GM04504 (cell line): ENCODE data around the gene COX6A1.
"Not testable (repeated sequence)": the region's sequence is repeated elsewhere in the genome, so short reads cannot be mapped to it uniquely, and the experiment has no call there.

Source experiments
- DNase-seq: peaks from one replicate; pipeline ENCODE4 v3.0.0-alpha.2; 2012; ENCODE audit warnings: low read depth

COX6A1 gene

DNA sequence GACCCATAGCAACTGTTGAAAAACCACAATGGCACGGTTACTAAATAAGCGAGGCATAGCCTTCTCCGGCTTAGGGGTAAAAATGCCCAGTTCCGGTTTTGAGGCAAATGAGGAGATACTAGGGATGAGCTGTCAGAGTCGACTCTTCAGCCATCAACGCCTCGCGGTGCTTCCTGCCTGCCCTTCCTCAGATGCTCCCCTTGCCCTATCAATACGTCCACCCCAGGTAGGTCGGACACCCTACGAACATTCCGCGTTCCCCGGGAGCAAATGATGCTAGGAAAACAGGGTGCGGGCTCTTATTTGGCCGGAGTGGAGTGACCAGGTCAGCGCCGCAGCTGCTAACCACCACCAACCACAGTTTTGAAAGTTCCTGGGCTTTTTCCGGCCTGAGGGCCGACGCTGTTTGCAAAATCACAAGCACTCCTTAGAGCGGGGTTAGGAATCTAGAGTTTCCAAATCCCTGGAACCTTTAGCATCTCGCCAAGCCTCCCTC, 30.5 kb downstream of the COX6A1 start:
- DNase-seq, result no peak

DNA sequence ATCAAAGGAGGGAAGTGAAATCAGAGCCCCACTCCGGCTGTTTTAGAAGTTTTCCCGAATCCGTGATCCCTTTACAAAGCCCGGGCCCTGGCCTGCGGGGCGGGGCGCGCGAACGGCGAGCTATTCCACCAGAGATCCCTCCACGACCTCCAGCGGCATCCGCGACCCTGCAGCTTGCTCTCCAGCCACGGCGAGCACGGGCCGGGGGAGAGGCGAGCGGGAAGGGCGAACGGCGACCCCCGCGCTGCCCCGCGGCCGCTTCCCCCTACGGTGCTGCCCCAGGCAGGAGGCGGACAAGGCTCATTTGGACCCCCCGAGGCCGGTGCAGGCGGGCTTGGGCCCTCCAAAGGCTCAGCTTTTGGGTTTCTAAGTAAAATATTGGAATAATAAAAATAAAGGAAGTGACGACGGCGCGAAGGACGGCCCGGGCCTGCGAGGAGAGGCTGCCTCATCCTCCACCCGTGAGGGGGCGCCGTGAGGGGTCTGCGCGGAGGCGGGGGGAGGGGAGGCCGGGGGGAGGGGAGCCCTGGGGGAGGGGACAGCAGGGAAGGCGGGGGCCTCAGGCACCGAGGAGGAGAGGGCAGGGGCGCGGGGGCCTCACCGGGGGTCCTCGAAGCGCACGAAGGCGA, 31.0 kb downstream of the COX6A1 start:
- DNase-seq, result no peak

DNA sequence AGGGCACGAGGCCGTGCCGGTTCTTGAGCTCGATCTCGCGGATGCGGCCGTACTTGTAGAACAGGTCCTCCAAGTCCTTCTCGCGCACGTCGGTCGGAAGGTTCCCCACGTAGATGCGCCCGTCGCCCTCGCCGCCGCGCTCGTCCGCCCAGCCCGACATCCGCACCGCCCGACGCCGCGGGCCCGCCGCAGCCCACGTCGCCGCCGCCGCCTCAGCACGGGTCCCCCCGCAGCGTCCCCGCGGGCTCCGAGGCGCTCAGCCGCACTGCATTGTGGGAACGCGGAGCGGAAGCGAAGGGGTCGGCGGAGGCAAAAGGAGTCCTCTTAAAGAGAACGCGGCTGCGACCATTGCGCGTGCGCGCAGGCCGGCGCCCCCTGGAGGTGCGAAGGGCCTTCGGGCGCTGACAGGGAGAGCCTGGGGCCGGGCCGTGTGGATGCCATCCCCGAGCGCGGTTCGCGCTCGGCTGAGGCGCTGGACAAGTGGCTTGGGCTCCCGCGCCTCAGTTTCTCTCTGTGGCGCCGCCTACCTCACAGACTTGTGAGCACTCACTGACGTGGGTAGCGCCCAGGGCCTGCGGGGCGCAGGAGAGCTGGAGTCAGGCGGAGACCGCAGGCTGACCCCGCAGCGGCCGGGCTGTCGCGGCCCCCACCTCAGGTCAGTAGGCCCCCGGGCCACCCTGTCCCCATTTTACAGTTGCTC, 31.7 kb downstream of the COX6A1 start, which contains the start of gene SRSF9:
Gene SRSF9 (minus strand): TSS at position 299 of the 700 bp plus-strand sequence. CDS start 139 bp downstream, at position 160.
- peak; percentile 92 for DNase-seq

DNA sequence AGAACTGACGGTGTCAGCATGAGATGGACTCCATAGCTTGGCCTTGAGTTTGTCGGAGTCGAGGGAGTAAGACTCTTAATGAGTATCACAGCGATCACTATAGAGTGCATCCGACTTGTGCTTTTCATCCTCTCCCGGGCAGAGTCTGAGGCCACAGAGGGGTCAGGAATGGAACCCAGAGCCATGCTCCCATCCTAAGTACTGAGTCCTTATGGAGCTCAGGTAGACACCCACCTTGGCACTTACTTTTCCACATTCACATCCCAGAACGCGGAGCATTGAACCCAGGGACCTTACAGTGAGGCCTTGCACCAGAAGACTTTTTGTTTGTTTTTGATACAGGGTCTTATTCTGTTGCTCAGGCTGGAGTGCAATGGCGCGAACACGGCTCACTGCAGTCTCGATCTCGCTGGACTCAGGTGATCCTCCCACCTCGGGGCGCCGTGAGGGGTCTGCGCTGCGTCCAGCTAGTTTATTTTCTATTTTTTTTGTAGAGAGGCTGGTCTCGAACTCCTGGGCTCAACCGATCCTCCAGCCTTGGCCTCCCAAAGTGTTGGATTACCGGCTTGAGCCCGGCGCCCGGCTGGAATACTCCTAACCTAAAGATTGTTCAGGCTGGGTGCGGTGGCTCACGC, 32.4 kb downstream of the COX6A1 start:
- DNase-seq, result no peak

DNA sequence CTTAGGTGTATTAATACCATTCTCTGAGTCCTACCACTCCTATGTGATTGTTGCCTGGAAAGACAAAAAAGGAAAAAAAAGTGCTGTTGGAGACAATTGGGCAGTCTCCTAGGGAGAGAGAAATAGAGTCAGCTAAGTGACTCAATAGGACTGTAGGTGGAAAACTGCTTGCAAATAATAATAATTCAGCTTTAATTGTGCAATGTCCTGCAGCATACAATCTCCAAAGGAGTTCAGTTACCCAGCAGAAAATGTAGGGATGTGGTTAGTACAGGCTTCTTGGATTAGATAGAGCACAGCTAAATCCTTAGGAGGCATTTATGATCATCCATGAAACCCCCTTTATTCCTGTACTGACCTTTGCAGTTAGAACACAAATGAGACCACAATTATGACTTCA, 34.6 kb downstream of the COX6A1 start:
- DNase-seq, result no peak

DNA sequence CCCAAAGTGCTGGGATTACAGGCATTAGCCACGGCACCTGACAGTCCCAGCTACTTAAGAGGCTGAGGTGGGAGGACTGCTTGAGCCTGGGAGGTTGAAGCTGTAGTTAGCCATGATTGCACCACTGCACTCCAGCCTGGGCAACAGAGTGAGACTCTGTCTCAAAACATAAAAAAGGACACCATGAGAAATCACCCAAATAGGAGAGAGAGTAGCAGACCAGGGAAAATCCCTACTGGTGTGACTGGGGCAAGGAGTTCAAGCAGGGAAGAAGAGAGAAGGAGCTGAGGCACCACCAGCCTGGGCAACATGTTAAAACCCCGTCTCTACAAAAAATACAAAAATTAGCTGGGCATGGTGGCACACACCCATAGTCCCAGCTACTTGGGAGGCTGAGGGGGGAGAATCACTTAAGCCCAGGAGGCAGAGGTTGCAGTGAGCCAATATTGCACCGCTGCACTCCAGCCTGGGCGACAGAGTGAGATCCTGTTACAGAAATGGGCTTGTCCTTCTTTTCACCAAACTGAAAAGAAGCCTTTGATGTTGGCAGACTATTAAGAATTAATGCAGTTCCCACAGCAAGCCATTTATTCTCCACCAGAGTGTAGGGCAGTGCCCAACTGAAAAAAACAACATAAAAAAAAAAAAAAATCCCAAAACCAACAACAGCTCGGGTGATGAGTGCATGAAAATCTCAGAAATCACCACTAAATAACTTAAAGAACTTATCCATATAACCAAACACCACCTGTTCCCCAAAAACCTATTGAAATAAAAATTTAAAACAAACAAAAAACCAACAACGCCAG, 36.1 kb downstream of the COX6A1 start:
- DNase-seq, result no peak

DNA sequence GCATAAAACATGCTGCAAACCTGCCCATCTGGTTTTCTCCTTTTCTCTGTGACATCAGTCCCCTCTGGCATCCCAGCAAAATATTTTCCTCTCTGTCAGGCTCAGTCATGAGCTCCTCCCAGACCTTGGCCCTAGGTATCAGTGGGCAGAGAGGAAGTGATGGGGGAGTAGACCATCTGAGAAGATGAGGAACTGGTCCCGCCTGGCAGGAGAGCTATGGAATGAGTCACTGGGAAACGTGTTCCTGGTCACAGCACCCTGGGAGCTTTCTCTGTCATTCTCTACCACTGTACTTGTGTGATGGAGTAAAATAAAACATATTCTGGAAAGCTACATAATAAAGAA, 36.7 kb downstream of the COX6A1 start:
- DNase-seq, result no peak

DNA sequence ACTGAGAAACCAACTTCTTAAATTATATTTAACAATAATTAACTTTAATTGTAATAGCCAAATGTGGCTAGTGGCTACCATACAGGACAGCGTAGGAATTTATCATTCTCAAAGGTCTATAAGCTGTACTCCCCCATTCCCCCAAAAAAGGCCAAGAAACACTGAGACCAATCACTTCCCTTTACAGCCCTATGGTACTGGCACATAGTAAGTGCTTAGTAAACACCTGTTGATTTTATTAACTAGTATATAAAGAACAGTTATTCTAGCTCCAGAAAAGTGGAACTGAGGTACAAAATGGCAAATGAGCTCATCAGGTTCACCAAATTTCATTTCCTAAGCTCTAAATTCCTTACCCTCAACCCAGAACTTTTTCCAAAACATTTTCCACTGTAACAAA, 37.7 kb downstream of the COX6A1 start:
- no peak for DNase-seq

DNA sequence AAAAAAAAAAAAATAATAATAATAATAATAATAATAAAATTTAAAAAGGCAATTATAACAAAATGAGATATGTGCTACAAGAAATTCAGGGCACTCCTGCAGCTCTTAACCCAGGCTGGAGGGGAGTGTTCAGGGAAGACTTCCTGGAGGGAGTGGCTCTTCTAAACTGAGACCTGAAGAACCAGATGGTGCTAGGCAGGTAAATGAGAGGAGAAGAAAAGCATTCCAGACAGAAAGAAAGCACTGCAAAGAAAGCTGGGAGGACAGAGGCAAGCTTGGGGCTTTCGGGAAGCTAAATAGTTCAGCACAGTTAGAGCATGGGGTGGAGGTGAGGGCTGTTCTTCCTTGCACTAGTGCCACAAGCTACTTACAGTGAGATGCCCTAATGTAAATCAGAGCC, 41.5 kb downstream of the COX6A1 start:
- no peak for DNase-seq

DNA sequence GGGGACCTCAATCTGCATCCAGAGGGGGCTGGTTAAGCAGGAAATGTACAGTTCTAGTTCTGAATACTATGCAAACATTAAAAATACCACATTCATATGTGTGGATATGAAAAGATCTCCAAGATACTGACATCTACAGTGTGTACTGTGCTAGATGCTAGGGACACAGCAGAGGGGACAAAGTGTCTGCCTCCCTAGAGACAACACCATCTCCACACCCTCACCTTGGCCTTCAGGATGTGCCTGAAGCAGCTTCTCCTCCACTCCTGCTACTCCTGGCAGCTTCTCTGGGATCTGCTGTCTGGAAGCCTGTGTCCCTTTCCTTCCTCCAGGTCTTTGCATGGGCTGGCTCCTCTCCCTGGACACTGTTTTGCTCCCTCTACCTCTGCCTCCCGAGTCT, 42.3 kb downstream of the COX6A1 start:
- DNase-seq, result no peak

DNA sequence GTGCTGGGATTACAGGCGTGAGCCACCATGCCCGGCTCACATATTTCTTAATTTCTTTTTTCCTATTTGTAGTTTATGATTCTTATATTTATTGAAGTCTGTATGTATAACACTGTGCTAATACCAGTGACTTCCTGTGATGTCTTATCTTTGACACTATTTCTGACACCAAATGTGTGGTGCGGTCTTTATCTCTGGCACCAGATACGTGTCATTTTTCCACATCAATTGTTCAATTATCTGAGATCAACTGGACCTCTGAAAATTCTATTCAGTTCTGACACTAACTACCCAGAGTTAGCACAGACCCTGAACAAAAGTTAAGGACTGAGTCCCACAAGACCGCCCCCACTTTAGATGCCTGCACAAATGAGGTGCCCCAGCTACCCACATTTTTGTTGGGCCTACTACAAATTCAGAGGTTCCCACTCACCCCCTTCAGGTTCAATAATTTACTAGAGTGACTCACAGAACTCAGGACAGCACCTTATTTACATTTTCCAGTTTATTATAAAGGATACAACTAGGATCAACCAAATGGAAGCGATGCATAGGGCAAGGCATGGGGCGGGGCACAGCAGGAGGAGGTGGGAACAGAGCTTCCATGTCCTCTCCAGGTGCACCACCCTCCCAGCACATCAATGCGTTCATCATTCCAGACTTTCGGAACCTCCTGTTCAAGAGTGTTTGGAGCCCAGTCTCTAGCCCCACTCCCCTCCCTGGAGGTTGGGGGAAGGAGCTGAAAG, 43.3 kb downstream of the COX6A1 start:
- no peak for DNase-seq

DNA sequence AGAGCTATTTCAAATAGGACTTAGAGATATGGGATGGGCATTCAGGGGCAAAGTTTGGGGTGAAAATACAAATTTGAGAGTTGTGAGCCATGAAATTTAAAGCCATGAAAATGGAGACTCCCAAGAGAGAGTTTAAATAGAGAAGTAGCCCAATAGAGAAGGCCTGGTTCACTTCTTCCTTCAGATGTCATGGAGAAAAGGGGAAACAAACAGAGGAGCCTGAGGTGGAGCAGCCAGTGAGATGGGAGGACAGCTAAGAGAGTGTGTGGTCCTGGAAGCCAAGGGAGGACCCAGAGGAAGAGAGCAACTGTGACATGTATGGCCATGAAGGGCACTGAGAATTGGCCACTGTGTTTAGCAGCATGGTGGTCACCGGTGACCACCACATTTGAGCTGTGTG, 45.7 kb downstream of the COX6A1 start:
- no peak for DNase-seq

DNA sequence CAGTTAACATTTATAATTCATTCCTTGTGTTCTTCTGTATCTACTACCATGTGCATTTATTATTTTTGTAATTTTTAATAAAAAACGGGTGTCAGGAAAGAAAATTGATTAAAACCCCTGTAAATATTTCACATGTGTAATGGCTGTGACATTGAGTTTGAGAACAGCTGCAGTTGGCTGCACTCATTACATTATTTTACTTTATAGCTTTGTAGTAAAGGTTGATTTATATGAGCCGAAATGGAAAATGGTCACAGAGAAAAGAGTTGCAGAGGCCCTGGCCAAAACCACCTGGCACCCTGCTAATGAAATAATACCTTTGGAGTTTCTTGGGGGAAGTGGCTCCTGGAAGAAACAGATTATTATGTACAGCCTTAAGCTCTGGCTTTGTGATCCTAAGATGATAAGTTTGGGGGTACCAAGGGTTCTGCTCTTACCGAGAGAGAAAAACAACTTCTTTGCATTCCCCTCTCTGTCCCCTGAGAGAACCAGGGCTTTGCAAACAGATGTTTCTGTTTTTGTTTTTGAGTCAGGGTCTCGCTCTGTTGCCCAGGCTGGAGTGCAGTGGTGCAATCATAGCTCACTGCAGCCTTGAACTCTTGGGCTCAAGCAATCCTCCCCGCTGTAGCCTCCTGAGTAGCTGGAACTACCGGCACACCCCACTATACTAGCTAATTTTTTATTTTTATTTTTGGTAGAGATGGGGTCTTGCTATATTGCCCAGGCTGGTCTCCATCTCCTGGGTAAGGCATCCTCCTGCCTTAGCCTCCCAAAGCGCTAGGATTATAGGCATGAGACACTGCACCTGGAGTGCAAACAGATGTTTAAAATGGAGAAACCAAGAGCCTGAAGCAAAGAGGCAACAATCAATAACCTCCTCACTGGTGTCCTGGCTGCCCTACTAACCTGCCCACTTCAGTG, 48.3 kb downstream of the COX6A1 start:
- DNase-seq, result no peak

DNA sequence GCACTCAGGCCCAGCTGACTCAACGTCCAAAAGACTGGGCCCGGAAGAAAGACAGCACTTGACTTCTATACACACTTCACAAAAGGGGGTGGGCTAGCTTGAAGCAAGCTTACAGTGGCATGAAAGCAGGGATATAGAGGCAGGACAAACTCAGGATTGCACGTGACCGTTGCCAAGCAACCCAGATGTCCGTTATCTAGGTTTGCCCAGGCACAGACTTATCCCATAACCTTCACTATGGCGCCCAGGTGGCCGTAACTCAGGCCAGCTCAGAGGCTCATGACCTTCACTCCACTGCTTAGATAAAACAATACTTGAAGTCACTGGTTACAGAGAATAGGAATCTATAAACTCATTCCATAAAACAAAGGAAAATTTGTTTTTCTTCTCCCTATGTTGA, 49.6 kb downstream of the COX6A1 start:
- not testable (repeated sequence) for DNase-seq

DNA sequence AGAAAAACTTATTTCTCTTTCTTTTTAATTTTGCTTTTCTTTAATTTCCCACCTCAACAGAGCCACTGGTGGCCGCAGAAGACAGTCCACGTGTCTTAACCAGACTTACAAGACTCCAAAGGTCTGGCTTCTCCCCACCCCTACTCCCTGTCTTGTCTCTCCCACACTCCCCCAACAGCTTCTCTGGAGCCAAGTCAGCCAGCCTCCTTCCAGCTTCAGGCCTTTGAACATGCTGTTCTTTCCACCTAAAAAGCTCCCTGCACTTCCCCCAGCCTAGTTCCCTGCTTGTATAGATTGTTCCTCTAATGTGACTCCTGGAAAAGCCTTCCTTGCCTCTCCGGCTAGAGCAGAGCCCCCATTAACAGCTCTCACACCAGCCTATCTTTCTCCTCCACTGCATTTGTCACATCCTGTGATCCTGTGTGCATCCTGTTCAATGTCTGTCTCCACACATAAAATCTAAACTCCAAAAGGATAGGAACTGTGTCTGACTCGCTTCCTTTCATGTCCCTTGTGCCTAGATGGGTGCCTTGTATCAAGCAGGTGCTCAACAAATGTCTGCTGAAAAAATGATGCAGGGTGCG, 50.2 kb downstream of the COX6A1 start:
- DNase-seq, result no peak

DNA sequence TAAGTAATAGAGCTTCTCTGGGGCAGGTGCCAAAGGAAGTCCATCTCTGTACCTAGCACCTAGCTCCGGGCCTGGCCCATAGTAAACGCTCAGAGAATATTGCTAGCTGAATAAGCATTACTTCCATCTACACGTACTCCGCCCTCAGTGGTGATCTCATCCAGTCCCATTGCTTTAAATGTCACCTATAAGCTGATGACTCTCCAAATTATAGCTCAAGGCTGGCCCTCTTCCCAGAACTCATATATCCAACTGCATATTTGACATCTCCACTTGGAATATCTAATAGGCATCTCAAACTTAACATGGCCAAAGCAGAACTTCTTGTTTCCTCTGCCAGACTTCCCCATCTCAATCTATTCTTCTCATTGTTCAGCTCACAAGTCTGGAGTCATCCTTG, 51.1 kb downstream of the COX6A1 start:
- DNase-seq, result no peak

DNA sequence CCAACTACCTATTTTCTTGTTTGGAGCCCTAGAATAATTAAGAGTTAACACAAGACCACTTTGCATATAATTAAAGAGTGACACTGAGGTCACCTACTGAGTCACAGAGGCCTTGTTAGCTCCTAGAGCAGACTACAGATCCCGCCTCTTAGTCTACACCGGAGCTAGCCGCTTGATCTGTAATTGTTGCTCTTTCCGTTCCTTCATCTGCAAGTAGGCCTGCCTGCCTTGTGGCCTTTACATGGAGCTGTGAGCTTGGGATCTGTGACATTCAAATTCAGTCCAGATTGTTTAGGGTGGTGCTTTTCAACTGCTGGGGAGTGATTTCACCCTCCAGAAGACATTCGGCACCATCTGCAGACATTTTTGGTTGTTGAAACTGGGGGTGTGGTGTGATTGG, 52.4 kb downstream of the COX6A1 start:
- DNase-seq, result no peak
